GM19035 (cell line): ENCODE results near the gene CHRND.
"Not testable (repeated sequence)": the region's sequence is repeated elsewhere in the genome, so short reads cannot be mapped to it uniquely, and the experiment has no call there.

ENCODE experiments used
- ATAC-seq: cut with Tn5 transposase; IDR thresholded peaks from one replicate; pipeline ENCODE4 v1.9.1; 2021; ENCODE audit not compliant: unreplicated experiment

CHRND gene

DNA sequence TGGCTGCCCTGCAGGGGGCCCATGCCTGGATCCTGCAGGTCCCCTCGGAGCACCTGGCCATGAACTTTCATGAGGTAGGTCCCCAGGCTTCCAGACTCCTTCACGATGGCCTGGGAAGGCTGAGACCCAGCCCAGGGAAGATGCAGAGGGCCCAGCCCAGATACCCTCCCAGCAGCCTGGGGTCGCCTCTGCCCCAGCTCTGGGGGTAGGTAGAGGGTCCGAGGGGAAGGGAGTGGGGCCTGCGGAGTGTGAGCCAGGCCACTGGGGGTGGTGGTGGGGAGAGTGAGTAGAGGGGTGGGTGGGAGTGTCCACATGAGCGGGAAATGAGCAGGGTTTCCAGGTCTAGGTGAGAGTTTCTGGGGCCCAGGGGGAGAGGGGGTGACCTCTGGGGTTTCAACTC, 1.2 kb upstream of the CHRND start:
- no peak for ATAC-seq

DNA sequence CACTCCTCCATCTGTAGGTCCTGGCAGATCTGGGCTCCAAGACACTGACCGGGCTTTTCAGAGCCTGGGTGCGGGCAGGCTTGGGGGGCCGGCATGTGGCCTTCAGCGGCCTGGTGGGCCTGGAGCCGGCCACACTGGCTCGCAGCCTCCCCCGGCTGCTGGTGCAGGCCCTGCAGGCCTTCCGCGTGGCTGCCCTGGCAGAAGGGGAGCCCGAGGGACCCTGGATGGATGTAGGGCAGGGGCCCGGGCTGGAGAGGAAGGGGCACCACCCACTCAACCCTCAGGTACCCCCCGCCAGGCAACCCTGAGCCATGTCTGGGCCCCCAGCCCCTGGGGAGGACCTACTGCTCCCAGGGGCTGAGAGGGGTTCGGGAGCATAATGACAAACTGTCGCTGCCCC, 761 bp upstream of the CHRND start:
- ATAC-seq = no peak

DNA sequence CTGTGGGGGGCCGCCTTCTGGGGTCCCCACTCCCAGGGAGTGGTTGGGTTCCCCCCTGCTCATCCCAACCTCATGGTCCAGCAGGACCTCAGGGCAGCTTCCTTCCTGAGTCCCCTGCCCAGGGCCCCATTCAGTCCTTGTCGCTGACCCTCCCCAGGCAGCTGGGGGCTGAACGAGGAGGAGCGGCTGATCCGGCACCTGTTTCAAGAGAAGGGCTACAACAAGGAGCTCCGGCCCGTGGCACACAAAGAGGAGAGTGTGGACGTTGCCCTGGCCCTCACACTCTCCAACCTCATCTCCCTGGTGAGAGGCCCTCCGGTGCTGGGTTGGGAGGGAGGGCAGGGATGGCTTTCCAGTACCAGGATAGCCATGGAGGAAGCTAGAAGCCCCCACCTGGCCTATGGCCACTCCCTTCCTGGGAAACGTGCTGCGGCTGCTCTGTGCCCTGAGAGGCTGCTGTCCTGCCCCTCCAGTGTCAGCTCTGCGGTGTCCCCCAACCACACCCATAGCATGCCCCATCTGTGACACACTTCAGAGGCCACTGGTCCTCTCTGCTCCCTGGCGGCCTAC, 497 bp downstream of the CHRND start:
- no peak for ATAC-seq

DNA sequence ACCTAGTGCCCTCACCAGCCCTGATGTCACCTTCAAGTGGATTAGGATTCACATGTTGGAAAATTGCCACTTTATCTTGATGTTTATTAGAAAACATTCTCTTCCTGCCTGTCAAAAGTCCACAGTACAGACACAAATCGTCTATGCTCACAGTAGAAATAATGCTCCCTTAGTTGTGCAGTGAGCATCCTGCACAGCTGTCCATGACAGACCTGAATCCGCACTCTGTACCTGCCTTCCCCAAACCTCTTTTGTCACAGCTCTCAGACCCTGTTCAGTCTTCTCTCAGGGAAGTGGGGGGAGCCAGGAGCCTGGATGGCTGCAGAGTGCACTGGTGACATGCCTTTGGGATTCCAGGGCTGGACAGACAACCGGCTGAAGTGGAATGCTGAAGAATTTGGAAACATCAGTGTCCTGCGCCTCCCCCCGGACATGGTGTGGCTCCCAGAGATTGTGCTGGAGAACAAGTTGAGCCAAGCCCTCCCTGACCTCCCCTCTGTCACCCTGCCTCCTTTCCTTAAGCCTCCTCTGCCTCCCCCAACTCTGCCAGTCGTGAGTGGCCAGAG, 2.0 kb downstream of the CHRND start:
- ATAC-seq = no peak

DNA sequence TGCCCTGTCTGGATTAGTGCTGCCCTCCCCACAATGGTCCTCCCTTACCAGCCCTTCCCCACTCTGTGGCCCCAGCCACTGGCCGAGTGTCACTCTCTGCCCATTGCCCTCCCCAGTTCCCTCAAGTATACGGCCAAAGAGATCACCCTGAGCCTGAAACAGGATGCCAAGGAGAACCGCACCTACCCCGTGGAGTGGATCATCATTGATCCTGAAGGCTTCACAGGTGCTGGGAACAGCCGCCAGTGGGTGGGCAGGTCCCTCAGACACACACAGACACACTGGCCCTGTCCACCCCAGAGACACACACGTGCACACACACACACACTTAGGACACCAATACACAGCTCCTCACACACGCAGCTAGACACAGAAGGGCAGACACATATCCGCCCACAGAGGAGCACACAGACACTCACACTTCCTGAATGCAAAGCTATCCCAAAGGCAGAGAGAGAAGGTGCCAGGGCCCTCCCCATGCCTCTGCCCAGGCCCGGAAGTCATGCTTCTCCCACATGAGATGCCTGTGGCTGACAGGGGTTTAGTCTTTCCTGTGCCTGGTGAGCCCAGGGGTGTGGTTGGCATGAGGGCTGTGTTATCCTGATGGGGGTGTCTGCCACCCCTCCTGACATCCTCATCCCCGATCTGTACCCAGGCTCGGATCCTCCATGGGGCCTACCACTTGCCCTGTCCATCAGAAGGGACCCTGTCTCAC, 2.9 kb downstream of the CHRND start:
- no peak for ATAC-seq

DNA sequence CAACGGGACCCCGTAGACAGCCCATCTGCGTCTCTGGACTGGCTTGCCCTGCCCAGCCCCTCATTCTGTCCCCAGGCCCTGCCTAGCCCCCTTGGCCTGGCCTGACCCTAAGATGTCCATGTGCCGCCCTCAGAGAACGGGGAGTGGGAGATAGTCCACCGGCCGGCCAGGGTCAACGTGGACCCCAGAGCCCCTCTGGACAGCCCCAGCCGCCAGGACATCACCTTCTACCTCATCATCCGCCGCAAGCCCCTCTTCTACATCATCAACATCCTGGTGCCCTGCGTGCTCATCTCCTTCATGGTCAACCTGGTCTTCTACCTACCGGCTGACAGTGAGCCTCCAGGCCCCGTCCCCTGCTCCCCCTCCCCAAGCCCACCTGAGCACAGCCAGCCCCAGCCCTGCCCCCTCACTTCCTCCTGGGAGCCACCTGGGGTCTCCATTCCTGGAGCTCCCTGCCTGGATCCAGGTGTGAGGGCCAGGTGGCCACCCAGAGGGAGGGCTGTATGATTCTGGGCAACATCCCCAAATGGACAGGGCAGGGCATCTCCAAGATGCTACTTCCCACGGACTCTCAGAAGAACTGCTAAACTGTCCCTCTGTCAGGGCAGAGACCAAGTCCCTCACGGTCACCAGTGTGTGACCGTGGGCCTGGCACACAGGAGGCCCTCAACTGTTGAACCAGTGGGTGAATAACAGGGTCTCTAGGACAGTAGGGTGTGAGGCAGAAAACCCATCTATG, 4.0 kb downstream of the CHRND start:
- ATAC-seq = no peak

DNA sequence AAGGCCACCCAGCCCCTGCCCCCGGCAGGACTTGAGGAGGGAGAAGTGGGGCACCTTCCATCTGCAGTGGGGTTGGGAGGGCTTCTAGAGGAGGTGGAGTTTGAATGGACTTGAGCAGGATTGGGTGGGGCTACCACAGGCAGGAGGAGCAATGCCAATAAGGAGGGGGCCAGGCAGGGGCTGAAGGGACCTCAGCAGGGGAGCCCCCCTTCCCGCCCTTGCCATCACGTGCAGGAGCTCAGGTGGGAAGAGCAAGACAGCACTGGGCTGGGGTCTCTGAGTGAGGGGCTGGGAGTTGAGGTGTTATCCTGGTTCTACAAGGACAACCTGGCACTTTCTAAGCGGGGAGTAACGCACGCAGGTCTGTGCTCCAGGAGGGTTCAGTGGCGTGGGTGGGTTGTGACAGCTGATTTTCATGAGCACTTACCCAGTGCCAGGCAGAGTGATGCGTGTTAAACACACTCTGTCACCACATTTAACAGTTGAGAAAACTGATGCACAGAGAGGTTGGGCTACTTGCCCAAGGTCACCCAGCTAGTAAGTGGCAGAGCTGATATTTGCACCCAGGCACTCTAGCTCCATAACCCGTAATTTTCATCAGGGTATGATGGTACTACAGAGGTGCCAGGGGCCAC, 4.8 kb downstream of the CHRND start:
- ATAC-seq = no peak

DNA sequence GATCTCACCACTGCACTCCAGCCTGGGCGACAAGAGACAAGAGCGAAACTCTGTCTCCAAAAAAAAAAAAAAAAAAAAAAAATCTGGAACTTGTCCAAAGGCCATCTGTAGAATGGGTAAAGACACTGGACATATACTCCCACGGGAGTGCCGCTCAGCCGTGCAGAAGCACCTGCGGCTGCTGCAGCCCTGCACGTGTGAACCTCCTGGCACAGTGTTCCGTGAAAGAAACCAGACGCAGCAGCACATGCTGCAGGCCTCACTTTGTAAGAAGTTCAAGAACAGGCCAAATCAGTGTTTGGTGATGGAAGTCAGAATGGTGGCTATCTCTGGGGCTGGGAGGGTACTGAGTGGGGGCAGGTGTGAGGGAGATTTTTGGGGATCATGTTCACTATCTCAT, 6.5 kb downstream of the CHRND start:
- no peak for ATAC-seq

DNA sequence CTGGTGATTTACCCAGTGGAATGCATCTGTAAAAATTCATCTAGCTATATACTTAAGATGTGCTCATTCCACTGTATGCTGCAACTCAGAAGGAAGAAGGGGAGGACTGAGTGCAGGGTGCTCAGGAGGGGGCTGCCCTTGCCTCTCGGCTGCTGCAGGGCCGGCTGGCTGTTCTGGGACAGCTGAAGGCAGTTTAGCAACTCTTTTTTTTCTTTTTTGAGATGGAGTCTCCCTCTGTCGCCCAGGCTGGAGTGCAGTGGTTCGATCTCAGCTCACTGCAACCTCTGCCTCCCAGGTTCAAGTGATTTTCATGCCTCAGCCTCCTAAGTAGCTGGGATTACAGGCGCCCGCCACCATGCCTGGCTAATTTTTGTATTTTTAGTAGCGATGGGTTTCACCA, 6.9 kb downstream of the CHRND start:
- ATAC-seq = not testable (repeated sequence)

DNA sequence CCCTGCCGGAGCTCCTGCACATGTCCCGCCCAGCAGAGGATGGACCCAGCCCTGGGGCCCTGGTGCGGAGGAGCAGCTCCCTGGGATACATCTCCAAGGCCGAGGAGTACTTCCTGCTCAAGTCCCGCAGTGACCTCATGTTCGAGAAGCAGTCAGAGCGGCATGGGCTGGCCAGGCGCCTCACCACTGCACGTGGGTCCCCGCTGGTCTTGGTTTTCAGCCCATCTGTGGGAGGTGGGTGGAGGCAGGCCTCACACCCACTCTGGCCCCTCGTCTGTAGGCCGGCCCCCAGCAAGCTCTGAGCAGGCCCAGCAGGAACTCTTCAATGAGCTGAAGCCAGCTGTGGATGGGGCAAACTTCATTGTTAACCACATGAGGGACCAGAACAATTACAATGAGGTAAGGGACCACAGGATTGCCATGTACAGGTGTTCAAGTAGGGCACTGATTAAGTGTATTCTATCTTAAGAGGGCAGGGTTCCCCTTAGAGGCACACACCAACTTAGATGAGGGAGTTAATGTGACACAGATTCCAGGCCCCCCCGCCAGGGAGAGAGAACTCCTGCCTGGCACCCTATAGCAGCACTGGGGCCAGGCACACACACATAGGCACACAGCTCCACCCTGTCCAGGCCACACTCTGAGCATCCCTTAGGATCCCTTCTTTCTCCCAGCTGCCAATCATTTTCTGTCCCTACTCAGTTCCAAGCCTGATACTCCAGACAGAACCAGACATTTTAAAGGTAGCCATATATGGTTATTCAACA, 8.2 kb downstream of the CHRND start:
- ATAC-seq = no peak

DNA sequence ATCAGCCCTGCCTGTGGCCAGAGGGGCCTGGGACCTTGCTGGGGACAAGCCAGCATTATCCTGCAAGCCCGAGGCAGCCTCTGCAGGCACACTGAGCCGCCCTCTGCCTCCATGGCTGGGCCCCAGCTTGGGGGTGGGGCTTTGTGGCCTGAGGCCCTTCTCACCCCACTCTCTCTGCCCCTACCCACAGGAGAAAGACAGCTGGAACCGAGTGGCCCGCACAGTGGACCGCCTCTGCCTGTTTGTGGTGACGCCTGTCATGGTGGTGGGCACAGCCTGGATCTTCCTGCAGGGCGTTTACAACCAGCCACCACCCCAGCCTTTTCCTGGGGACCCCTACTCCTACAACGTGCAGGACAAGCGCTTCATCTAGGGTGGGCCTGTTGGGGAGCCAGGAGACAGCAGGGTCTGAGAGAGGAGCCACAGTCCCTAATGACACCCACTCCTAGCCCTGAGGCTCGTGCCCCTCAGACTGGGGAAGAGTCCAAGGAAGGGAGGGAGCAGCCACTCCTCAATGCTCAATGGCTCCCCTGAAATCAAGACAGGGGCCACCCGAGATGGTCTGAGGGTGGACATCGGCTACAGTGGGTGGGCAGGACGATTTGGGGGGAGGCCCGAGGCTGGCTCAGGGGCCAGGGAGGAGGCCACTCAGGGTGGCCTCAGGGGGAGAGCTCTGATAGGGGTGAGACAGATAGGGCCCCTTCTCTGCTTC, 9.1 kb downstream of the CHRND start:
- no peak for ATAC-seq

DNA sequence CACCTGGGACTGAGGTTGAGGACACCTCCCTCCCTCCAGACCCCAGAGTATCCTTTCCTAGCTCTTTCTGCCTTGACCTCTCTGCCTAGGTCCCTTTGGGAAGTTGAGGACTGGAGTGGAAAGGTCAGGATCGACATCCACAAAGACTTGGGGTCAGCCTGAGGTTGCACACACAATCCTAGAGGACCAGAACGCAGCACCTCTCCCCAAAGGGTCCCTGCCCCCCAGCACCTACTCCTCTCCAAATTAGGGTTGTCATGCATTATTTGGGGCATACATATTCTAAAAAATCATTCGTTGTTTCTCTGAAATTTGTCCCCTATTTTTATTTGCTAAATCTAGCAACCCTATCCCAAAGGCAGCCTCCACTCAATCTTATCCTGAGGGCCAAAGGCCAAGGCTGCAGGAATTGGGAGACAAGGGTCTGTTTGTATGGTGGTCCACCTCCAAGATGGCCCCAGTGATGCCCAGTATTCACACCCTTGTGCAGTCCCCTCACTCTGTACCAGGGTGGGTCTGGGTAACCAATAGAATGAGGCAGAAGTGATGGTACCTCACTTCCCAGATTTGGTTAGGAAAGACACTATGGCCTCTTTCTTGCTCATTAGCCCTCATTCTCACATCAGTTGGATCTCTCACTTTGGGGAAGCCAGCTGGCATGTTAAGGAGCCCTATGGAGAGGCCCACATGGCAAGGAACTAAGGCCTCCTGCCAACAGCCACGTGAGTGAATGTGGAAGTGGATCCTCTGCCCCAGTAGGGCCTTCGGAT, 10.0 kb downstream of the CHRND start:
- ATAC-seq = no peak

DNA sequence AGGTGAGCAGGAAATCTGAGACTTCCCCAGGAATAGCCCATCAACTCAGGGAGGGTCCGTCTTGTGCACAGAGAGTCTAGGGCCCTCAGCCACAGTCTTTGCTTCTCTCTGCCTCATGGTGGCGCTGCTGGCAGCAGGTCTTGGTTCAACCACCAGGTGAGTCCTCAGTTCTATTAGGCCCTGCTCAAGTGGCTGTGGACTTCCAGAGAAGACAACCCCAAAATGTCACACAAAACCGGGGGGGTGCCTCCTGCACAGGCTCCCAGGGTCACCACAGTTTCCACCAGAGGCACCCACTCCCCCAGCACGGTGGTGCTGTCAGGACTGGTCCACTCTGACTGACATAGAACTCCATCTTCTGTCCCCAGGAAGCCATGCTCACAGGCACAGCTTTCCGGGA, 11.1 kb downstream of the CHRND start:
- no peak for ATAC-seq

DNA sequence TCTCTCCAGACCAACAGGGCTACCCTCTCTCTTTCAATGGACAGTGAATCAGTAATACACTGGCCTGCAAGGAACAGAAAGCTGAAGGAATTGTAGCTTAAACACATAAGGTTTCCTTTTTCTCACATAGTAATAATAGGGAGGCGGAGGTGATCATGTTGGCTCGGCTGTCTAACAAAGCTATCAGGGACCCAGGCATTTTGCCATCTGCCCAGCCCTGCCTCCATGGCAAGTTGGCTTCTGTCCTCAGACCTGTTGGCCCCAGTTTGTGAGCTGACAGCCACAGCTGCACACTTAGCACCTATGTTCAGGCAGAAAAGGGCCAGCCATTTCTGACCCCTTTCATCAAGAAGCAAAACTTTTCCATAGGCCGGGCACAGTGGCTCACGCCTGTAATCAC, 11.5 kb downstream of the CHRND start:
- no peak for ATAC-seq

DNA sequence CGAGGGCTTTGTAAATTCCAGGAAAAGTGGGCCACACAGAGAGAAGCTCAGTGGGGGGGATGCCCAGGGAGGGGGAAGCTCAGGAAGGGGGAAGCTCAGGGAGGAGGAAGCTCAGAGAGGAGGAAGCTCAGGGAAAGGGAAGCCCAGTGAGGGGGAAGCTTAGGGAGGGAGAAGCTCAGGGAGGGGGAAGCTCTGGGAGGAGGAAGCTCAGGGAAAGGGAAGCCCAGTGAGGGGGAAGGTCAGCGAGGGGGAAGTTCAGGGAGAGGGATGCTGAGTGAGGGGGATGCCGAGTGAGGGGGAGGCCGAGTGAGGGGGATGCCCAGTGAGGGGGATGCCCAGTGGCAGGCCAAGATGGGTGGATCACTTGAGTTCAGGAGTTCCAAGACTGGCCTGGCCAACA, 12.7 kb downstream of the CHRND start:
- no peak for ATAC-seq

DNA sequence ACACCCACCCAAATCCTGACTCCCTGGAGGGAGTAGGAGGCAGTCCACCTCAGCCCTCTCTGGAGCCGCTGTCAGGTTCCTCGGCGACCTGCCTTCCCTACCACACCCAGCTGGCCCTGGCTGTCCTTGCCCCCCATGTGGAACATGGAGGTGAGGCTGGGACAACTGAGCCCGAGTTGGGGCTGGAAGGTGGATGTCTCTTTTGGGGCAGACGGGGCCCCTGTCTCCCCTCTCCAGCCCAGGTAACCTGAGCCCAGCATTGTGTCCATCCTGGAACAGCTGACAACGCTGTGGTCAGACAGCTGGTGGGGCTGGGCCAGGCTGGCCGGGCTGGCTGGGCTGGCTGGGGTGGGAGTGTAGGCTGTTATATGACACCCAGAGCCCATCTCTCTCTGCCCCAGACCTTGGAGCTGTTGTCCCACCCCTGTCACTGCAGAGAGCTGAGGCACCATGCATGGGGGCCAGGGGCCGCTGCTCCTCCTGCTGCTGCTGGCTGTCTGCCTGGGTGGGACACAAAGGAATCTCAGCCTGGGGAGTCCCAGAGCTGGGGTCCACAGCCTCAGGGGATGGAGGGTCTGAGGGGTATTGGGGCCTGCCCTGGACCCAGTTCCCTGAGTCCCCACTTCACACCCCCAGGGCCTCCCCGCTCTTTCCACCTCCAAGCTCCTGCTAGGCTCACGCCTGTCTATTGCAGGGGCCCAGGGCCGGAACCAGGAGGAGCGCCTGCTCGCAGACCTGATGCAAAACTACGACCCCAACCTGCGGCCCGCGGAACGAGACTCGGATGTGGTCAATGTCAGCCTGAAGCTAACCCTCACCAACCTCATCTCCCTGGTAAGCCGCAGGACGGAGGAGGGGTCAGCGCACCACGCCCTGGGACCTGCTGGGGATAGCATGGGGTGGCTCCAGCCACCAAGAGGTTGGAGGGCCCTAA, 13.6 kb downstream of the CHRND start, which contains the start of gene CHRNG:
CHRNG (plus strand) TSS at position 395 of the 934 bp plus-strand sequence; CDS start at position 451, 56 bp downstream.
- ATAC-seq = no peak

DNA sequence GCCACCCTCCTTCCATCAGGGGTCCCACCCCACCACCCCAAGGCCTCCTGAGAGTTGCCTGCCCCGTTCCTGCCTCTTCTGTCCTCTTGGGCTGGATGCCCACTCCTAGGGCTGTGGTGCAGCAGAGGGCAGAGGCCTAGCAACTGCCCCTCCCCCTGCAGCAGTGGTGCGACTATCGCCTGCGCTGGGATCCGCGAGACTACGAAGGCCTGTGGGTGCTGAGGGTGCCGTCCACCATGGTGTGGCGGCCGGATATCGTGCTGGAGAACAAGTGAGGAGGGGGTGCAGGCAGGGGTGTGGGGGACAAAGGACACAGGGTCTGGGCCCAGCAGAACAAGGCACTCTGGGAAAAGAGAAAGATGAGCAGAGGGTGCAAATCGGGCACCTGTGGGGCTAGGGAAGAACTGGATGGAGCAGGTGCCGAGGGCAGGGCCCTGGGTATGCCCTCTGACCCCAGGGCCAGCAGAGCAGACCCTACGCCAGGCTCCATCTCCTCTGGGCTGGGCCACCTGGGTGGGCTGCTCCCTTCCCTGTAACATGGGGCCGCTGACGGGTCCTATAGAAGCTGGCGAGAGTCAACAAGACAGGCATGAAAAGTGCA, 14.6 kb downstream of the CHRND start:
- ATAC-seq = no peak
